Retinal pigment epithelial cell (primary cell): ENCODE results near the gene NMUR1.
A peak's percentile ranks its signal among the peaks of the same experiment; 100 is the strongest.
"Not testable (repeated sequence)": the region's sequence is repeated elsewhere in the genome, so short reads cannot be mapped to it uniquely, and the experiment has no call there.

Experiments
- DNase-seq: peaks from one replicate; pipeline ENCODE4 v3.0.0-alpha.2; 2010; ENCODE audit warnings: low read depth
- H3K4me3 ChIP-seq: 2 replicates; pipeline ENCODE4 v1.5.1; 2011; ENCODE audit warnings: mild to moderate bottlenecking, low read length, control low read depth, moderate library complexity
- TF ChIP-seq, protein P1 (sequence below): conservative IDR thresholded peaks from 2 replicates; pipeline ENCODE4 v1.5.1; 2011; ENCODE audit warnings: low read depth, low read length, control low read depth, inconsistent platforms

The NMUR1 gene, protein sequence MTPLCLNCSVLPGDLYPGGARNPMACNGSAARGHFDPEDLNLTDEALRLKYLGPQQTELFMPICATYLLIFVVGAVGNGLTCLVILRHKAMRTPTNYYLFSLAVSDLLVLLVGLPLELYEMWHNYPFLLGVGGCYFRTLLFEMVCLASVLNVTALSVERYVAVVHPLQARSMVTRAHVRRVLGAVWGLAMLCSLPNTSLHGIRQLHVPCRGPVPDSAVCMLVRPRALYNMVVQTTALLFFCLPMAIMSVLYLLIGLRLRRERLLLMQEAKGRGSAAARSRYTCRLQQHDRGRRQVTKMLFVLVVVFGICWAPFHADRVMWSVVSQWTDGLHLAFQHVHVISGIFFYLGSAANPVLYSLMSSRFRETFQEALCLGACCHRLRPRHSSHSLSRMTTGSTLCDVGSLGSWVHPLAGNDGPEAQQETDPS

DNA sequence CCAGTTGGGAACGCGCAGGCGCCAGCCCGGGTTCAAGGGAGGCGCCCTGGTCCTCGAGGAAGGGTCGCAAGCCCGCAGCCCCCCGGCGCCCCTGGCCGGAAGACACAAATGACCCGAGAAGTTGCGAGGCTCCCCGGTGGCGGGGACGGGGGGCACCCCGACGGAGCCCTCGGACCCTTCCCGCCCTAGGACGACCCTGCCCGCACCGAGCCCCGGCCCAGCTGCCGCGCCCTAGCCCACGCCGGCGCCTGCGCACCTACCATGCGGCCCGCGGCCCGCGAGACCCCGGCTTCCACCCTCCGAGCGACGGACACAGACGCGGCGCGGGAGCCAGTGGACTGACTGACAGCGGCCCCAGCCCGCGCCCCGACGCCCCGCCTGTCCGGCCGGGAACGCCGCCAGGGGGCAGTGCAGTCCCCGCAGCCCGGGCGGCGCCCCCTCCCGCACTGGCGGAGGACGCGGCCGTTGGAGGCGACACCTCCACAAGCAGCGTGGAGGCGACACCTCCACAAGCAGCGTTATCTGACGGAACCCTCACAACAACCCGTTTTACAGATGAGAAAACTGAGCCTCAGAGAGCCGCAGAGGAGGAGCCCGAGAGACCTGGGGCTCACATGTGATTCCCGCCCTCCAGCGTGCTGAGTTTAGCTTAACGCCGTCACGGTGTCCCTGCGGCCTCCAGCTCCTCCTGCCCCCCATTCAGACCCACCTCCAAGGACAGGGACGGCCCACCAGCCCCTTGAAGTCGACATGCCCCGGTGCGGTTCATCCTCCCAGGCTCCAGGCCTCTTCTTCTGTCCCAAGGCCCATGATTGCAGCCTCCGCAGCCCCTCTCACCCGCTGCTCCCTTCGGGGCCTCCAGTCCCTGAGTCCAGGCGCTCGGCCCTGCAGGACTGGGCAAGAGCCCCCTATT, at the start of gene NMUR1:
Gene NMUR1, minus strand, starts transcription at position 347 of the 913 bp plus-strand sequence. Its CDS starts 84 bp downstream, at position 263.
- TF ChIP-seq, protein P1, sequence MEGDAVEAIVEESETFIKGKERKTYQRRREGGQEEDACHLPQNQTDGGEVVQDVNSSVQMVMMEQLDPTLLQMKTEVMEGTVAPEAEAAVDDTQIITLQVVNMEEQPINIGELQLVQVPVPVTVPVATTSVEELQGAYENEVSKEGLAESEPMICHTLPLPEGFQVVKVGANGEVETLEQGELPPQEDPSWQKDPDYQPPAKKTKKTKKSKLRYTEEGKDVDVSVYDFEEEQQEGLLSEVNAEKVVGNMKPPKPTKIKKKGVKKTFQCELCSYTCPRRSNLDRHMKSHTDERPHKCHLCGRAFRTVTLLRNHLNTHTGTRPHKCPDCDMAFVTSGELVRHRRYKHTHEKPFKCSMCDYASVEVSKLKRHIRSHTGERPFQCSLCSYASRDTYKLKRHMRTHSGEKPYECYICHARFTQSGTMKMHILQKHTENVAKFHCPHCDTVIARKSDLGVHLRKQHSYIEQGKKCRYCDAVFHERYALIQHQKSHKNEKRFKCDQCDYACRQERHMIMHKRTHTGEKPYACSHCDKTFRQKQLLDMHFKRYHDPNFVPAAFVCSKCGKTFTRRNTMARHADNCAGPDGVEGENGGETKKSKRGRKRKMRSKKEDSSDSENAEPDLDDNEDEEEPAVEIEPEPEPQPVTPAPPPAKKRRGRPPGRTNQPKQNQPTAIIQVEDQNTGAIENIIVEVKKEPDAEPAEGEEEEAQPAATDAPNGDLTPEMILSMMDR = peak; percentile 57
- no peak within 1 kb of the TSS for H3K4me3 ChIP-seq
- no peak for DNase-seq

DNA sequence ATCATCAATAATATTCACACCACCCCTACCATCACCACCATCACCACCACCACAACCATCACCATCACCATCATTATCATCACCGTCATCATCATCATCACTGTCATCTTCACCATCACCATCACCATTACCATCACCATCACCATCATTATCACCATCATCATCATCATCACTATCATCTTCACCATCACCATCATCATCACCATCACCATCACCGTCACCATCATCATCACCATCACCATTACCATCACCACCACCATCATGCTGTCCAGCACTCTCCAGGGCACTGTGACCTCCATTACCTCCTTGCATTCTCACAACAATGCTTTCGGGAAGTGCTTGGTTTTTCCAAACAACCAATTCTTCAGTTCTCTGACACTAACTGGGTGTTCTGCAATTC, 49.3 kb upstream of the NMUR1 start:
- no peak overlapping the region for H3K4me3 ChIP-seq
- TF ChIP-seq, protein P1 = no peak

DNA sequence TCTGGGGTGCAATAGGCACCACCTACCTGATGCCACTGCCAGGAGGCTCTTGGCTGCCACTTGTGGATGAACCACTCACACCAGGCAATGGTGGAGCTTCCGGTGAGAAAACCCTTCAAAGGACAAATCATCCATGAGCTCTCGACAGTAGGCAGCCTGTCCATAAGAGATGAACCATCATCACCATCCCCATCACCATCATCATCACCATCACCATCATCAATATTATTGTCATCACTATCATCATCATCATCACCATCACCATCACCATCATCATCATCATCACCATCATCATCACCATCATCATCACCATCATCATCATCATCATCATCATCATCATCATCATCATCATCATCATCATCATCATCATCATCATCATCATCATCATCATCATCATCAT, 48.4 kb upstream of the NMUR1 start:
- not testable (repeated sequence) for H3K4me3 ChIP-seq, DNase-seq

More for the DNA sequence above, 49.3 kb upstream of the NMUR1 start:
- no peak for DNase-seq

DNA sequence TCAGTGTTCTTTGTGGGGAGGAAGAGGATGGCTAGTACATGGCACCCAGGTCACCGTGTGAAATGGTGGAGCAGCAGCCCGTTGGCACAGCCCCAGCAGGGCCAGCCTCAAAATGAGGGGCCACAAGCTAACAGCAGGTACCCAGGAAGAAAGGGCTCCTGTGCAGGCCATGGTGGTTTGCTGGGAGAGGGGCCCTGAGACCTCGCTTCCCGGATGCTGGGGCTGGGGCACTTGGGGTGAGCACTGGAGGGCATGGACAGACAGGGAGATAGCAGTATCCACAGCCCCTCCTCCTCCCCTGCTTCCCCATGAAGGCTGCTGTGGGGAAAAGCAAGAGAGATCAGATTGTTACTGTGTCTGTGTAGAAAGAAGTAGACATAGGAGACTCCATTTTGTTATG, 46.2 kb upstream of the NMUR1 start:
- no peak overlapping the region for H3K4me3 ChIP-seq
- TF ChIP-seq, protein P1 = no peak
- DNase-seq = no peak

DNA sequence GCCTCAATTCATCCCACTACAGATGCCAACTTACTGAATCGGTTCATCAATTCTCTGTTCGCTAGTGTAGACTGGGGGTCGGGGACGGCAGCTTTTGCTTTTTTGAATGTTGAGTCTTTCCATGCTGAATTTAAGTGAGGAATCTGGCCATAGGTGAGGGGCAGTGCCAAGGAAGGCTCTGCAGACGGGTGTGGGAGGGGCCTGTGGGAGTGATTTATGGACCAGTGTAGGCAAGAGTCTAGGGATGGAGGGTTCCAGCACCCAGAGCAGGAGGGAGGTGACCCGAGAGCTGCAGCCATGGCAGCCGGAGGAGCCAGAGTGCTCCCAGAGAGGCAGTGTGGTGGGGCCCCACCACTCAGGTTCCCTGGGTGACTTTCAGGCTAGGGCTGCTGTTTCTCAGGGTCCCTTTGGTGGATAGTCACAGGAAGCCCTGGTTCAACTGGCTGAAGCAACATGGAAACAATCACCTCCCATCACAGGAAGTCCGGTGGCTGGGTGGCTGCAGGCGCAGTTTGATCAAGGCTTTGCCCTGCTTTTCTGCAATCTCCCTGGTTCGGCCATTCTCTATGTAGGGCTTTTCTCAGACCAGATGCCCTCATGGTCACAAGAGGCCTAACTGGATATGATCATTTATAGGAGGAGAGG, 45.5 kb upstream of the NMUR1 start:
- TF ChIP-seq, protein P1 = no peak
- no peak for DNase-seq
- H3K4me3 ChIP-seq = no peak overlapping the region

DNA sequence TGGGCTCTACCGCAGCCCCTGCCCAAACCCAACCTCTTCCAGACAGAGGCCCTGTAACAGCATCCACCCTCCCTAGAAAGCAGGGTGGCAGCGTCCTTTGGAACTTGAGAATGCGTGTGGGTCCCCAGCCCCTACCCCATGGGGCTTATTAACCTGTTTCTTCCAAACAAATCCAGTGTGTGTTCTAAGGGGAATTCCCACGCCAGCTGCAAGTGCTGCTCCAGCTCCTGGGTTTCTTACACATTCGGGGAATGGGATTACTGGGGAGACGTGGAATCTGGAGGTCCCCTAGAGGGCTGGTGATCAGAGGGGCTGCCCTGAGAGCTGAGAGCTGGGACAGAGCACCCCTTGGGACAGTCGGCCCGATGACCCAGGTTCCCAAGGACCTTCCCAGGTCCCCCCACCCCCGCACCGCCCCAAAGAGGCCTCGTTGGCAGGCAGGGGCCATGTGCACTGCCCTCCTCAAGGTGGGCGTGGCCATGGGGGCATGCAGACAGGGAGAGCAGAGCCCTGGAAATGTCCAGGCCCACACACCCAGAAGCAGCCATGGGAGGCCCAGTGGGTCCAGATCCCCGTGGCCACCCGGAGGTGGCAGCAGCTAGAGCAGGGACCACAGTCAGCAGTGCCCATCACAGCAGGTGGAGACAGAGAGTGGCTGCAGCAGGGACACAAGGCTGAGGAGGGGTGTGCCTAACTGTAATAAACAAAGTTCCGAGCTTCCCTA, 43.6 kb upstream of the NMUR1 start:
- TF ChIP-seq, protein P1 = no peak
- no peak overlapping the region for H3K4me3 ChIP-seq
- DNase-seq = no peak
